H9 (cell line): ENCODE results near the gene KCNIP1. TPM values are rescaled to one million over a fixed set of nuclear protein-coding genes. Genes with fewer than 3 reads are reported as not detected.

Experiments used
- DNase-seq: peaks from one replicate; pipeline ENCODE4 v3.0.0-alpha.2; 2017
- H2AFZ ChIP-seq: one replicate; pipeline ENCODE4 v1.6.1; 2013; ENCODE audit warnings: mild to moderate bottlenecking, low read length, control low read depth, moderate library complexity
- H2AK5ac ChIP-seq: 2 replicates; pipeline ENCODE4 v1.6.1; 2013; ENCODE audit warnings: low read length, control low read depth, mixed read lengths; ENCODE audit not compliant: insufficient read length
- H2BK120ac ChIP-seq: one replicate; pipeline ENCODE4 v1.6.1; 2013; ENCODE audit warnings: low read depth, mild to moderate bottlenecking, low read length, control low read depth, inconsistent platforms; ENCODE audit not compliant: poor library complexity, severe bottlenecking
- H2BK12ac ChIP-seq: 2 replicates; pipeline ENCODE4 v1.6.1; 2013; ENCODE audit warnings: low read length, control low read depth, mixed read lengths, low read depth; ENCODE audit not compliant: insufficient read length
- H2BK15ac ChIP-seq: 2 replicates; pipeline ENCODE4 v1.6.1; 2013; ENCODE audit warnings: low read depth, low read length, control low read depth
- H2BK20ac ChIP-seq: one replicate; pipeline ENCODE4 v1.6.1; 2013; ENCODE audit warnings: low read depth, mild to moderate bottlenecking, low read length, control low read depth, inconsistent platforms; ENCODE audit not compliant: poor library complexity, severe bottlenecking
- H2BK5ac ChIP-seq: 2 replicates; pipeline ENCODE4 v1.6.1; 2013; ENCODE audit warnings: low read length, control low read depth, mixed read lengths; ENCODE audit not compliant: insufficient read length
- H3K14ac ChIP-seq: 2 replicates; pipeline ENCODE4 v1.6.1; 2013; ENCODE audit warnings: low read length, control low read depth; ENCODE audit not compliant: insufficient read depth
- H3K18ac ChIP-seq: 2 replicates; pipeline ENCODE4 v1.6.1; 2013; ENCODE audit warnings: low read depth, mild to moderate bottlenecking, mixed read lengths, low read length, control low read depth; ENCODE audit not compliant: insufficient read length
- H3K23ac ChIP-seq: 2 replicates; pipeline ENCODE4 v1.6.1; 2013; ENCODE audit warnings: low read length, control low read depth, mixed read lengths, low read depth; ENCODE audit not compliant: insufficient read length
- H3K23me2 ChIP-seq: 2 replicates; pipeline ENCODE4 v1.6.1; 2013; ENCODE audit warnings: low read depth, mild to moderate bottlenecking, mixed read lengths, low read length, control low read depth; ENCODE audit not compliant: insufficient read length, poor library complexity, severe bottlenecking
- H3K27ac ChIP-seq: 2 replicates; pipeline ENCODE4 v1.5.1; 2013; ENCODE audit warnings: low read length, control low read depth, mixed read lengths, low read depth; ENCODE audit not compliant: insufficient read length
- H3K27me3 ChIP-seq: 2 replicates; pipeline ENCODE4 v1.6.1; 2013; ENCODE audit warnings: low read length, control low read depth, inconsistent platforms; ENCODE audit not compliant: insufficient read depth
- H3K4ac ChIP-seq: 2 replicates; pipeline ENCODE4 v1.6.1; 2013; ENCODE audit warnings: low read depth, mild to moderate bottlenecking, control low read depth, inconsistent platforms, low read length, moderate library complexity
- H3K4me1 ChIP-seq: 2 replicates; pipeline ENCODE4 v1.6.1; 2013; ENCODE audit warnings: low read length, control low read depth, inconsistent platforms; ENCODE audit not compliant: insufficient read depth
- H3K4me2 ChIP-seq: 2 replicates; pipeline ENCODE4 v1.6.1; 2013; ENCODE audit warnings: low read length, control low read depth, mixed read lengths; ENCODE audit not compliant: insufficient read length, insufficient read depth
- H3K56ac ChIP-seq: 2 replicates; pipeline ENCODE4 v1.6.1; 2013; ENCODE audit warnings: low read depth, mild to moderate bottlenecking, mixed read lengths, low read length, control low read depth; ENCODE audit not compliant: insufficient read length
- H3K79me1 ChIP-seq: 2 replicates; pipeline ENCODE4 v1.6.1; 2013; ENCODE audit warnings: low read depth, mild to moderate bottlenecking, moderate library complexity, low read length, control low read depth, inconsistent platforms; ENCODE audit not compliant: insufficient read depth, poor library complexity, severe bottlenecking
- H3K79me2 ChIP-seq: 2 replicates; pipeline ENCODE4 v1.6.1; 2013; ENCODE audit warnings: low read length, control low read depth, inconsistent platforms; ENCODE audit not compliant: insufficient read depth
- H3K9ac ChIP-seq: 2 replicates; pipeline ENCODE4 v1.6.1; 2013; ENCODE audit warnings: low read length, control low read depth, mixed read lengths; ENCODE audit not compliant: insufficient read length; ENCODE audit errors: extremely low read depth
- H3K9me3 ChIP-seq: one replicate; pipeline ENCODE4 v1.6.1; 2013; ENCODE audit warnings: low read depth, low read length, inconsistent platforms; ENCODE audit not compliant: control insufficient read depth
- H3T11ph ChIP-seq: one replicate; pipeline ENCODE4 v1.6.1; 2013; ENCODE audit warnings: mild to moderate bottlenecking, low read length, control low read depth, inconsistent platforms
- H4K20me1 ChIP-seq: one replicate; pipeline ENCODE4 v1.6.1; 2013; ENCODE audit not compliant: control insufficient read depth, insufficient read length, insufficient read depth
- H4K5ac ChIP-seq: 2 replicates; pipeline ENCODE4 v1.6.1; 2013; ENCODE audit warnings: low read depth, mild to moderate bottlenecking, mixed read lengths, low read length, control low read depth; ENCODE audit not compliant: insufficient read length
- H4K8ac ChIP-seq: replicated peaks from 2 replicates; pipeline ENCODE4 v1.6.1; 2013; ENCODE audit warnings: low read length, control low read depth, mixed read lengths, low read depth; ENCODE audit not compliant: insufficient read length
- H4K91ac ChIP-seq: 2 replicates; pipeline ENCODE4 v1.6.1; 2013; ENCODE audit warnings: low read depth, mild to moderate bottlenecking, moderate library complexity, mixed read lengths, low read length, control low read depth; ENCODE audit not compliant: insufficient read length
- H3K27ac Mint-ChIP-seq, 3 experiments: 2 replicates in 2 of 3; 3 replicates in 1 of 3; pipeline ENCODE4 v1.8.0; 2020 to 2021; ENCODE audit warnings: mixed read lengths in 3 of 3, mild to moderate bottlenecking in 1 of 3, moderate library complexity in 1 of 3
- H3K27me3 Mint-ChIP-seq: 2 replicates; pipeline ENCODE4 v1.8.0; 2021; ENCODE audit warnings: low read depth, mild to moderate bottlenecking, moderate library complexity, mixed read lengths
- H3K36me3 Mint-ChIP-seq, 3 experiments: 2 replicates in 2 of 3; 3 replicates in 1 of 3; pipeline ENCODE4 v1.8.0; 2020 to 2021; ENCODE audit warnings: low read depth in 3 of 3, mixed read lengths in 3 of 3; ENCODE audit not compliant: insufficient read depth in 1 of 3
- H3K4me1 Mint-ChIP-seq, 2 experiments: 2 replicates each; pipeline ENCODE4 v1.8.0; 2020; ENCODE audit warnings: mixed read lengths in 2 of 2
- H3K4me3 Mint-ChIP-seq, 2 experiments: 2 replicates in 1 of 2; 3 replicates in 1 of 2; pipeline ENCODE4 v1.8.0; 2020 to 2021; ENCODE audit warnings: mild to moderate bottlenecking in 2 of 2, mixed read lengths in 2 of 2, moderate library complexity in 1 of 2
- H3K9me3 Mint-ChIP-seq, 2 experiments: 2 replicates in 1 of 2; 3 replicates in 1 of 2; pipeline ENCODE4 v1.8.0; 2020; ENCODE audit warnings: mild to moderate bottlenecking in 2 of 2, mixed read lengths in 2 of 2, moderate library complexity in 1 of 2
- CTCF ChIP-seq: fragments of 200-600 bp; sonication (generic); conservative IDR thresholded peaks from 3 replicates; pipeline ENCODE4 v1.8.0; 2021; ENCODE audit warnings: antibody characterized with exemption, mild to moderate bottlenecking
- WGBS: extraction: QIAGEN DNeasy Blood & Tissue Kit; methylation state at CpG from one replicate; pipeline ENCODE4 v1.1.7; 2013; ENCODE audit warnings: missing lambda C conversion rate, low lambda C conversion rate, mixed read lengths; ENCODE audit not compliant: insufficient read length; ENCODE audit errors: extremely low coverage; 5-methylcytosine and 5-hydroxymethylcytosine counted together
- total RNA-seq: library from RNA; stranded (reverse); gene quantifications from 2 replicates; pipeline ENCODE4 v1.2.1, GENCODE V29; 2021

Gene KCNIP1
- total RNA-seq, 1 experiment from 2014 or later: 0.63 TPM

- no peak overlapping the region for H2BK15ac ChIP-seq
- no peak overlapping the region for H3K18ac ChIP-seq
- Mint-ChIP-seq H3K4me3 (no peak overlapping the region), H3K27me3 (peaks cover 7% of the 10 kb centered on the region), H3K27ac (no peak overlapping the region), H3K4me1 (peaks cover 15 to 27% of the 10 kb centered on the region in 2 experiments), H3K36me3 (no peaks in the 10 kb centered on the region), H3K9me3 (no peaks in the 10 kb centered on the region)
- H4K20me1 ChIP-seq: no peaks in the 10 kb centered on the region
- no peak overlapping the region for H2AK5ac ChIP-seq
- no peak overlapping the region for H3T11ph ChIP-seq
- H4K8ac ChIP-seq: no peak overlapping the region
- DNase-seq: no peak
- no peak overlapping the region for H2AFZ ChIP-seq
- H3K9me3 ChIP-seq: no peaks in the 10 kb centered on the region
- H3K4ac ChIP-seq: no peak overlapping the region
- no peak overlapping the region for H2BK5ac ChIP-seq
- H3K79me1 ChIP-seq: no peaks in the 10 kb centered on the region
- H2BK12ac ChIP-seq: no peak overlapping the region
- no peaks in the 10 kb centered on the region for H3K27me3 ChIP-seq
- H2BK20ac ChIP-seq: no peak overlapping the region
- H3K14ac ChIP-seq: no peak overlapping the region
- H4K91ac ChIP-seq: no peak overlapping the region
- no peaks in the 10 kb centered on the region for H3K23me2 ChIP-seq
- H3K4me1 ChIP-seq: no peaks in the 10 kb centered on the region; the same call in 1 of the 2 replicates
- H3K79me2 ChIP-seq: no peaks in the 10 kb centered on the region
- no peak overlapping the region for H2BK120ac ChIP-seq
- no CpG with 5 or more reads among the region's 3 CpGs for WGBS
- no peak overlapping the region for H4K5ac ChIP-seq
- H3K4me2 ChIP-seq: no peak overlapping the region
- no peak for TF ChIP-seq CTCF
- H3K9ac ChIP-seq: no peak overlapping the region
- H3K23ac ChIP-seq: no peak overlapping the region
- no peak overlapping the region for H3K27ac ChIP-seq
- no peak overlapping the region for H3K56ac ChIP-seq
Measured at GRCh38 chr5:170524576-170524975, 20.8 kb downstream of the KCNIP1 start.
